ENCODE results near the gene ADAMTS17.

Gene ADAMTS17

GRCh38 chr15:100284701-100285100 is 57.1 kb downstream of the ADAMTS17 start:
- no peak for TF ChIP-seq CTCF (IDR thresholded peaks at IDR 0.05)
- H3K27me3 Mint-ChIP-seq (ENCODE audit: low read depth, poor library complexity): peaks cover 3% of the 10 kb centered on the region
- H3K4me1 Mint-ChIP-seq: peaks cover 17% of the 10 kb centered on the region
- H3K27ac Mint-ChIP-seq: no peak overlapping the region
- H3K4me3 Mint-ChIP-seq: no peak overlapping the region
- peaks cover 18% of the 10 kb centered on the region for H3K9me3 Mint-ChIP-seq
- H3K36me3 Mint-ChIP-seq (ENCODE audit: low read depth): no peaks in the 10 kb centered on the region
- DNase-seq: peak; percentile 17

GRCh38 chr15:100284191-100284590 is 57.6 kb downstream of the ADAMTS17 start:
- Mint-ChIP-seq H3K4me3 (no peak overlapping the region), H3K4me1 (peaks cover 17% of the 10 kb centered on the region), H3K36me3 (ENCODE audit: low read depth) (no peaks in the 10 kb centered on the region), H3K9me3 (peaks cover 13% of the 10 kb centered on the region), H3K27me3 (ENCODE audit: low read depth, poor library complexity) (peaks cover 3% of the 10 kb centered on the region), H3K27ac (no peak overlapping the region)
- no peak for TF ChIP-seq CTCF (IDR thresholded peaks at IDR 0.05)
- DNase-seq: no peak

- Mint-ChIP-seq H3K4me1 (peaks cover 23% of the 10 kb centered on the region), H3K9me3 (no peaks in the 10 kb centered on the region), H3K27me3 (ENCODE audit: low read depth, poor library complexity) (peaks cover 6% of the 10 kb centered on the region), H3K4me3 (no peak overlapping the region), H3K27ac (no peak overlapping the region), H3K36me3 (ENCODE audit: low read depth) (no peaks in the 10 kb centered on the region)
- no peak for TF ChIP-seq CTCF (IDR thresholded peaks at IDR 0.05)
- no peak for DNase-seq
Observed at GRCh38 chr15:100281096-100281917, 60.5 kb downstream of the ADAMTS17 start.

GRCh38 chr15:100279849-100280248 is 61.9 kb downstream of the ADAMTS17 start:
- no peak for TF ChIP-seq CTCF (IDR thresholded peaks at IDR 0.05)
- Mint-ChIP-seq H3K36me3 (ENCODE audit: low read depth) (no peaks in the 10 kb centered on the region), H3K9me3 (no peaks in the 10 kb centered on the region), H3K4me1 (peaks cover 16% of the 10 kb centered on the region), H3K4me3 (no peak overlapping the region), H3K27me3 (ENCODE audit: low read depth, poor library complexity) (peaks cover 6% of the 10 kb centered on the region), H3K27ac (no peak overlapping the region)
- DNase-seq: no peak

- H3K27ac Mint-ChIP-seq: no peak overlapping the region
- peaks cover 12% of the 10 kb centered on the region for H3K4me1 Mint-ChIP-seq
- H3K9me3 Mint-ChIP-seq: peaks cover under 1% of the 10 kb centered on the region
- no peak overlapping the region for H3K4me3 Mint-ChIP-seq
- DNase-seq: no peak
- H3K36me3 Mint-ChIP-seq (ENCODE audit: low read depth): no peaks in the 10 kb centered on the region
- peaks cover 6% of the 10 kb centered on the region for H3K27me3 Mint-ChIP-seq (ENCODE audit: low read depth, poor library complexity)
- TF ChIP-seq CTCF (IDR thresholded peaks at IDR 0.05): no peak
Observed at GRCh38 chr15:100279446-100279845, 62.3 kb downstream of the ADAMTS17 start.
